GM19035 (cell line): ENCODE data around the gene ARID3A.

Source experiments
- ATAC-seq: cut with Tn5 transposase; IDR thresholded peaks from one replicate; pipeline ENCODE4 v1.9.1; 2021; ENCODE audit not compliant: unreplicated experiment

Gene ARID3A

DNA sequence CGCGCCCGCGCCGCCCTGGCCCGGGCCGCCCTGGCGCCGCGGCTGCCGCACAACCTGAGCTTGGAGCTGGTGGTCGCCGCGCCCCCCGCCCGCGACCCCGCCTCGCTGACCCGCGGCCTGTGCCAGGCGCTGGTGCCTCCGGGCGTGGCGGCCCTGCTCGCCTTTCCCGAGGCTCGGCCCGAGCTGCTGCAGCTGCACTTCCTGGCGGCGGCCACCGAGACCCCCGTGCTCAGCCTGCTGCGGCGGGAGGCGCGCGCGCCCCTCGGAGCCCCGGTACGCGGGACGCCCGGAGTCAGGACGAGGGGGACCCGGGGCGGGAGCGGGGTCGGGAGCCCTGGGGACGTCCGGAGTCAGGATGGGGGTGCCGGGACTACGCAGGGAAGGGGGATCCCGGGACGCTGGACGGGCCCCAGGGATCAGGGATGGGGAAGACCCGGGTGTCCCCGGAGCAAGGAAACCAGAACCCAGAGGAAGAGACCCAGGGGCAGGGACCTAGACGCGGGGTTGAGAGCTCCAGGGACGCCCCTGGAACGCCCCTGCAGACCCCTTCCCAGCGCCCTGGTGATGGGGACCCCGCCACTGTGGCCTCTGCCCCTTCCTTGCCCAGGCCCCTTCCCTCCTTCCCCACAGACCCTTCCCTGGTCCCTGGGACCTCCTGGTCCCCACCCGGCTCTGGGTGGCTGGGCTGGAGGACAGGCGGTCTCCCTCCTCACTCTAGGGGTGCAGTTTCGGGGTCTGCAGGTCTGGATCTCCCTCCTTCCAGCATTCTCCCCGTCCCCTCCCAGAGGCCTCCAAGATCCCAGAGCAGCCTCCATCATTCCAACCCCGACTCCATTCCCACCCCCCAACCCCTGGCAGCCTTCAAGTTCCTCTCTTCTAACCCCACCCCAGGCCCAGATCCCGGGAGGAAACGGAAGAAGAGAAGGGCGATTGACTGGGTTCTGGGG lies 75.0 kb downstream of the ARID3A start:
- no peak for ATAC-seq

DNA sequence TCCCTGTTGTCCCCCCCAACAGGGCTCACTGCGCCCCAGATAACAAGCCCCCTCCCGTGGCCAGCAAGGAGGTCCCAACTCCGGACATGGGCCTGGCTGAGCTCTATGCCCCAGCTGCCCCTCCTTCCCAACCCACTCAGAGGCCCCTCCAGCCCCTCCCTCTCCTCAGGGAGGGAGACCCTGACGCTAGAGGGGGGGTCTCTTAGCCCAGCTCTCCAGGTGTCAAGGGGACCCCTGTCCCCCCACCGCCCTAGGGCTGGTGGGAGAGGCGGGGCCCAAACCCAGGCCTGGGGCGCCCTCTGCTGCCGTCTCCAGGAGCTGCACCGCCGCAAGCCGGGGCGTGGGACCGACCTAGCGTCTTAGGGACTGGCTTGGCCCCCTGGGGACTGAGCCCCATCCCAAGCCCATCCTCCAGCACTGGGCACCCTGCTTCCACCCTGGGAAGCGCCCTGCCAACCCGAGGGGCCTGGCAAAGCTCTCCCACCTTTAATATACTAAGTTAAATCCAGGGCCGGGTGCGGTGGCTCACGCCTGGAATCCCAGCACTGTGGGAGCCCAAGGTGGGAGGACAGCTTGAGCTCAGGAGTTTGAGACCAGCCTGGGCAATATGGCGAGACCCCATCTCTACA lies 75.8 kb downstream of the ARID3A start:
- no peak for ATAC-seq

DNA sequence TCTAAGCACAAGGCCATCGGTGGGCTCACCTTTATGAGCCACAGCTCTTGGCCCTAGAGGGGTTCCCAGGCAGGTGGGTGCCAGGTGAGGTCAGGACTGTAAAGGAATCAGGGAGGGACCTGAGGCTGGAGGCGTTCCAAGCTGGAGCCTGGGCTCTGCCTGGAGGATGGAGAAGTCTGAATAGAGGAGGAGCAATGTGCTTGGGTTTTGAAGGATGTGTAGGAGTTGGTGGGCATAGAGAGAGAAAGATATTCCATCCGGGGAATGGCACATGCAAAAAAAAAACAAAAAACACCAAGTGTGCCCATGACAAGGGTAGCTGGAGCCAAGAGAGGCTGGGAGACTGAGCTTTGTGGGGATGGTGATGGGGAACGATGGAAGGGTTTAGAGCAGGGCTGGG lies 76.8 kb downstream of the ARID3A start:
- ATAC-seq, result no peak

DNA sequence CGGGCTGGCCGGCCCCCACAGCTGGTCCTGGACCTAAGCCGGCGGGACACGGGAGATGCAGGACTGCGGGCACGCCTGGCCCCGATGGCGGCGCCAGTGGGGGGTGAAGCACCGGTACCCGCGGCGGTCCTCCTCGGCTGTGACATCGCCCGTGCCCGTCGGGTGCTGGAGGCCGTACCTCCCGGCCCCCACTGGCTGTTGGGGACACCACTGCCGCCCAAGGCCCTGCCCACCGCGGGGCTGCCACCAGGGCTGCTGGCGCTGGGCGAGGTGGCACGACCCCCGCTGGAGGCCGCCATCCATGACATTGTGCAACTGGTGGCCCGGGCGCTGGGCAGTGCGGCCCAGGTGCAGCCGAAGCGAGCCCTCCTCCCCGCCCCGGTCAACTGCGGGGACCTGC lies 77.4 kb downstream of the ARID3A start:
- no peak for ATAC-seq

DNA sequence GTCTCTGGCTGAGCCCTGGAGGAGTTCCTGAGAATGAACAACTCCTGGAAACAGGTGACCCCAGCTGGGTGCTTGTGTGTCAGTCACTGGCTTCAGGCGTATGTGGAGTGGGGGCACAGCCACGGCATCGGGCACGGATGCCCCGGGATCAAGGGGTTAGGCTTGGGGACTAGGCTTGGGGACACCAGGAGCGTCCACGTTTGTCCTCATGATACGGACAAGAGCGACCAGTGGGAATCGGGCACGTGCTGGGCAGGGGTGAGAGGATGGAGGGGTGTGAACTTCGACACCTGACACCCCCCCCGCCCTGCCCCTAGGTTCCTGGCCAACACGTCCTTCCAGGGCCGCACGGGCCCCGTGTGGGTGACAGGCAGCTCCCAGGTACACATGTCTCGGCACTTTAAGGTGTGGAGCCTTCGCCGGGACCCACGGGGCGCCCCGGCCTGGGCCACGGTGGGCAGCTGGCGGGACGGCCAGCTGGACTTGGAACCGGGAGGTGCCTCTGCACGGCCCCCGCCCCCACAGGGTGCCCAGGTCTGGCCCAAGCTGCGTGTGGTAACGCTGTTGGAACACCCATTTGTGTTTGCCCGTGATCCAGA lies 78.5 kb downstream of the ARID3A start:
- no peak for ATAC-seq

DNA sequence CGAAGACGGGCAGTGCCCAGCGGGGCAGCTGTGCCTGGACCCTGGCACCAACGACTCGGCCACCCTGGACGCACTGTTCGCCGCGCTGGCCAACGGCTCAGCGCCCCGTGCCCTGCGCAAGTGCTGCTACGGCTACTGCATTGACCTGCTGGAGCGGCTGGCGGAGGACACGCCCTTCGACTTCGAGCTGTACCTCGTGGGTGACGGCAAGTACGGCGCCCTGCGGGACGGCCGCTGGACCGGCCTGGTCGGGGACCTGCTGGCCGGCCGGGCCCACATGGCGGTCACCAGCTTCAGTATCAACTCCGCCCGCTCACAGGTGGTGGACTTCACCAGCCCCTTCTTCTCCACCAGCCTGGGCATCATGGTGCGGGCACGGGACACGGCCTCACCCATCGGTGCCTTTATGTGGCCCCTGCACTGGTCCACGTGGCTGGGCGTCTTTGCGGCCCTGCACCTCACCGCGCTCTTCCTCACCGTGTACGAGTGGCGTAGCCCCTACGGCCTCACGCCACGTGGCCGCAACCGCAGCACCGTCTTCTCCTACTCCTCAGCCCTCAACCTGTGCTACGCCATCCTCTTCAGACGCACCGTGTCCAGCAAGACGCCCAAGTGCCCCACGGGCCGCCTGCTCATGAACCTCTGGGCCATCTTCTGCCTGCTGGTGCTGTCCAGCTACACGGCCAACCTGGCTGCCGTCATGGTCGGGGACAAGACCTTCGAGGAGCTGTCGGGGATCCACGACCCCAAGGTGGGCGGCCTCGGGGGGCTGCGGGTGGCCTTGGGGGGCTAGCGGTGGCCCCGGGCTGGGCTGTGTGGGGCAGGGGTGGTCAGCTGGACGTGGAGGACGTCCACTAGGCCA lies 79.2 kb downstream of the ARID3A start:
- ATAC-seq, result no peak

DNA sequence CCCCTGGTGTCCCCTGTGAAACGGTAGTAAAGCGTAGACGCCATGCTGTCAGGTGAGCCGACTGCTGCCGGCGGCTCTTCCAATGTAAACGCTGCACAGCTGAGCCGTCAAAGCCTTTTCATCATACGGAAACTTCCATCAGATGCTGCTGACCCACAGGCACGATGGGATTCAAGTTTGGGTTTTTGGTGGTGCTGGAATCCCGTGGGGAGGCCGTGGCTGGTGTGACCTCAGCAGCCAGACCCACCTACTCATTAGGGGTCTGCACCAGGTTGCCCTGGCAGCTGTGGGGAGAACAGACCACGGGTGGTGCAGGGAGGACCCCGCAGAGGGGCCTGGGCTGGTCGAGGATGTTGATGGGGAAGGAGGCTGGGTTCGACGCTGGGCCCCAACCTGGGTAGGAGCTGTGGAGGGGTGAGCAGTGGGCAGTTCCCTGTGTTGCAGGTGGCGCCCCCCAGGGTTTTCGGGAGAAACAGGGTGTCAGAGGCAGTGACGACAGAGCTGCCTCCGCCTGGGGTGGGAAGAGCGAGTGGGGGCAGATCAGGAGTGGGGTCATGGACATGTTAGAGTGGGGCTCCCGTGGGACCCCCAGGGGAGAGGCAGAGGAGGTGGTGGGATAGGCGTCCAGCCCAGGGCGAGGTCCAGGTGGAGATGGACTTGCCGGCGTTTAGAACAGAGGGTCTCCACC lies 81.0 kb downstream of the ARID3A start:
- no peak for ATAC-seq

DNA sequence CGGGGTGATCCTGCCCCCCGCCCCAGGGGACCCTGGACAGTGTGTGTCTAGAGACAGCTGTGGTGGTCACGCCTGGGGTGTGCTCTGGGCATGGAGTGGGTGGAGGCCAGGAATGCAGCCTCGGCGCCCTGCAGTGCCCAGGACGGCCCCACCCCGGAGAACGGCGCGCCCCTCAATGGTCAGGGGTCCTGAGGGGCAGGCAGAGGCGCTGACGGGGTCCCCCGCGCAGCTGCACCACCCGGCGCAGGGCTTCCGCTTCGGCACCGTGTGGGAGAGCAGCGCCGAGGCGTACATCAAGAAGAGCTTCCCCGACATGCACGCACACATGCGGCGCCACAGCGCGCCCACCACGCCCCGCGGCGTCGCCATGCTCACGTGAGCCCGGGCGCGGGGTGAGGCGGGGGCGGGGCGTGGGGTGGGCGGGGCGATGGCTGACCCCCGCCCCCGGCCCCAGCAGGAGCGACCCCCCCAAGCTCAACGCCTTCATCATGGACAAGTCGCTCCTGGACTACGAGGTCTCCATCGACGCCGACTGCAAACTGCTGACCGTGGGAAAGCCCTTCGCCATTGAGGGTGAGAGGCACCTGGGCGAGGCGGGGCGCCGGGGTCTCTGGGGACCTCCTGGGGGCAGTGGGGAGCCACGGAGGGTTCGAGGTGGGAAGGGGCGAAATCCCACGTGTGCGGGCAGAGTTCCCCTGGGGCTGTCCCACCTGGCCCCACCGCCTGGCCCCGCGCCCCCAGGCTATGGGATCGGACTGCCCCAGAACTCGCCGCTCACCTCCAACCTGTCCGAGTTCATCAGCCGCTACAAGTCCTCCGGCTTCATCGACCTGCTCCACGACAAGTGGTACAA lies 81.8 kb downstream of the ARID3A start:
- ATAC-seq, result no peak

DNA sequence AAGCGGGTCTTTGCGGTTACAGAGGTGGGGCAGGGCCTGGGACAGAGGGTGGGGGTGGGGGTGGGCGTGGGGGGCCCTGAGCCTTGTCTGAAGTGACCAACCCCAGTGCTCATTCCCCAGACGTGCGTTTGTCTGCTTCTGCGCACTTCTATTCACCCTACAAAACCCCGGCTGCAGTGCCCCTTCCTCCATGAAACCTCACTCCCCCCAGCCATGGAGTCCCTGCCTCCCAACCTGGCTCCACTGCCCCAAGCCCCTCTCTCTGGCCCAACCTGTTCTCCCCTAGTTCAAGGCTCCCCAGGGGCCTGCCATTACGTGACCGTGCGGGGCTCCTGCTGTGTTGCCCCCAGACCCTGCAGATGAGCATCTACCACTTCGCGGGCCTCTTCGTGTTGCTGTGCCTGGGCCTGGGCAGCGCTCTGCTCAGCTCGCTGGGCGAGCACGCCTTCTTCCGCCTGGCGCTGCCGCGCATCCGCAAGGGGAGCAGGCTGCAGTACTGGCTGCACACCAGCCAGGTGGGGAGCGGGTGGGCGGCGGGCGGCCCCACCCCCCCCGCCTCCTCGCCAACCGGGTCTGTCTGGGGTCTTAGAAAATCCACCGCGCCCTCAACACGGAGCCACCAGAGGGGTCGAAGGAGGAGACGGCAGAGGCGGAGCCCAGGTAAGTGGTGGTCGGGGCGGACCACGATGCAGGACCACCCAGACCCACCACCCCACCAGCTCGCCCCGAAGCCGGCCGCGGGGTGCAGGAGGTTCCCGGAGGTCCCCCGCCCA lies 82.6 kb downstream of the ARID3A start:
- ATAC-seq, result no peak

DNA sequence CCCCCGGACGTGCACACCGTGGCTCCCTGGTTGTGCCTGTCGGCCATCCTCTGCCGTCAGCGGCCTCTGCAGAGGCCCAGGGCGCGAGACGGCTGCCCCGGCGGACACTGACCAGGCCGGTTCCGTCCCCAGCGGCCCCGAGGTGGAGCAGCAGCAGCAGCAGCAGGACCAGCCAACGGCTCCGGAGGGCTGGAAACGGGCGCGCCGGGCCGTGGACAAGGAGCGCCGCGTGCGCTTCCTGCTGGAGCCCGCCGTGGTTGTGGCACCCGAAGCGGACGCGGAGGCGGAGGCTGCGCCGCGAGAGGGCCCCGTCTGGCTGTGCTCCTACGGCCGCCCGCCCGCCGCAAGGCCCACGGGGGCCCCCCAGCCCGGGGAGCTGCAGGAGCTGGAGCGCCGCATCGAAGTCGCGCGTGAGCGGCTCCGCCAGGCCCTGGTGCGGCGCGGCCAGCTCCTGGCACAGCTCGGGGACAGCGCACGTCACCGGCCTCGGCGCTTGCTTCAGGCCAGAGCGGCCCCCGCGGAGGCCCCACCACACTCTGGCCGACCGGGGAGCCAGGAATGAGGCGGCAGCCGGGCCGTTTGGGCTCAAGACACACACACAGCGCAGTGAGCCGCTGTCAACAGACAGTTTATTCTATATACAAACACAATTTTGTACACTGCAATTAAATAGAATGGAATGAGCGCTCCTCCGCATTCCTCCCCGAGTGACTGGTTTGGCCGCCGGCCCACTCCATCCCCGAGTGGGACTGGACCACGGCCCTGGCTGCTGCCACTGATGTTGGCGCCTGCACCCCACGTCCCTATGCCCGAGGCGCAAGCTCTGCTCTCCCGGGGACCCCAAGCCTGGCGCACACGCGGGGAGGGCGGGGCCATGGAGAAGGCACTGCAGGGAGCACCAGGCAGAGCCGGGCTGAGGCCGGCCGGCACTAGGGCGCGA lies 83.5 kb downstream of the ARID3A start:
- no peak for ATAC-seq

DNA sequence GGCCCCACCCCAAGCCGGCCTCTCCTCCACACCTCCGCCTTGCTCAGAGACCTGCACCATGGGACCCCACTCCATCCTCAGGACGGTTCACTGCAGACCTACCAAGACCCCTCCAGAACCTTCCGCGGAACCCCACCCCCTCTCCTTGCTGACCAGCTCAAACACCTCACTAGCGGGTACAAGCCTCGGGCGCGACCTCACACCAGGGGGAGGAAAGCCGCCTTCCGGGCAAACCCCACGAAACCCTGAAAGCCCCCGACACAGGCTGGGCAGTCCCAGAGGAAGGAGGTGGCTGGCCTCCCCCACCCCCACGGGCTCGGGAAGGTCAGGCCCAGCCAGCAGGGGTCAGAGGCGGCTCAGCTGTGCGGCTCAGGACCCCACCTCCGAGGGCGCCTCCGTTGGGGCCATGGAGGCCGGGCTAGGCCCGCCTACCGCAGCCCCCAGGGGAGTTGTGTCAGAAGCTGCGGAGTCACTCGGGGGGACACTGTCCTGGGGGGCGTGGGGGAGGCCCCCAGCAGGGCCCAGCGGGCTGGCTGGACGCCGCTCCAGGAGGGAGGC lies 84.2 kb downstream of the ARID3A start:
- no peak for ATAC-seq

DNA sequence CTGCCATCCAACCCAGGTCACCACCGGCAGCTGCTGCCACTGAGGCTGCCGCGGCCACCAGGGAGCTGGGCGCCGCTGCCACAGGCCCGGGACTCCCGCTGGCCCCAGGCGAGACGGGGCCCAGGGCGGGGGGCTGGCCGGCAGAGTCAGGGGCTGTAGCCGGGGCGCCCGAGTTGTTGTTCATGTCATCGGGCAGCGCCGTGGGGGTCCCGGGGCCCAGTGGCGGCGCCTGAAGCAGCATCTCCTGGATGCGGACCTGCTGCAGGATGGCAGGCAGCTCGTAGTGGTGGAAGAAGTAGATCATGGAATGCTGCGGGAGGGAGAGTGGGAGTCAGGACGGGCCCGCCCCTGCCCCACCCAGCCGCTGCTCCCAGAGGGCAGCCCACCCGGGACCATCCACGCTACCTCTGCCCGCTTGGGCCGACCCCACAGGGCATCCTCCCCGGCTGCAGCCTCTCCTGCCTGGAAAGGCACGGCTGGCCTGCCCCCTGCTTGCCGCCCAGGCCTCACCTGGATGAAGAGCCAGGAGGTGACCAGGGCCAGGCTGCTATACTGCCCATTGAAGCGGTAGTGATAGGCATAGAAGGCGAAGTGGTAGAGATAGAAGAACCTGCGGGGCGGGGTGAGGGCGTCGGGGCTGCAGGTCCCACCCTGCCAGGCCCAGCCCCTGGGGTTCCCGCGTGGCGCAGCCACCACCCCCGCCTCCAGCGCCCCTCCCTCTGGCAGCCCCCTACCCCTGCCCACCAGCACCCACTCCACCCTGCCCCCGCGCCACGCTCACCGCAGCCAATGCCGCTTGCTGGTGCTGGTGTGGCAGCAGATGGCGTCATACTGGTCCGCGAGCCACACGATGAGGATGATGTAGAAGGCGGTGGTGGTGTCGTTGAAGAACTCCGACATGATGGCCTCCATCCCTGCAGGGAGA lies 85.0 kb downstream of the ARID3A start:
- no peak for ATAC-seq

DNA sequence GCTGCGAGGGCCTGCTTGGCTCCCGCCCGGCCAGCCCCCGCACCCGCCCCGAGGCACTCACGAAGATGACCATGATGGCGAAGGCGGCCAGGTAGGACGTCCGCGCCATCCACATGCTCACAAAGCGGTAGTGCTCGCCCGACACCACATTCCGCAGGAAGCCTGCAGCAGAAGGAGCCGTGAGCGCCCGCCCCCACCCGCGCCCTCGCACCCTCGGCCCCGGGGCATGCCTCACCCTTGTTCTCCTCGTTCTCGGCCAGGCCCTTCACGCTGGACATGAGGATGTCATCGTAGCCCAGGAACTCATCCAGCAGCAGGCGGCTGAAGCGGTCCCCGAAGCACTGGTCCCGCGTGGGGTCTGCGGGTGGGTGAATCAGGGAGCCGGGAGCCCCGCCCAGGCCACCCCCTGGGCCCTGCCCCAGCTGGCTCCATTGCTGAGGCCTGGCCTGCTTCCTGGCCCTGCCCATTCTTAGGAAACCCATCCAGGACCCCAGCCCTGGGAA lies 86.0 kb downstream of the ARID3A start:
- no peak for ATAC-seq

DNA sequence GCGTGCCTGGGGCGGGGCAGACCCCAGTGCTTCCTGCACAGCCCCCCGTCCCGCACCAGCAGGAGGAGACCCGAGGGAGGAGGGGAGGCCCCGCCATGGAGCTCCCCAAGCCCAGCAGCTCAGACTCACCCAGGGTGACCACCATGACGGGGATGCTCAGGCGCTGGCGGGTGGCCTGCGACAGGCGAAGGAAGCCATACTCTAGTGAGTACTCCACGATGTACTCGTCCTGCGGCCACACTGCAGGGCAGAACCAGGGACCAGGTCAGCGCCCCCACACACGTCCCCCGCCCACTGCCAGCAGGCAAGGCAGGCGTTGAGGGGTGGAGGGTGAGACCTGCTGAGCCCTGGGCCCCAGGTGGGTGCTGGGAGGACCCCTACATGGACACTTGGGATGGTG lies 86.5 kb downstream of the ARID3A start:
- ATAC-seq, result no peak

DNA sequence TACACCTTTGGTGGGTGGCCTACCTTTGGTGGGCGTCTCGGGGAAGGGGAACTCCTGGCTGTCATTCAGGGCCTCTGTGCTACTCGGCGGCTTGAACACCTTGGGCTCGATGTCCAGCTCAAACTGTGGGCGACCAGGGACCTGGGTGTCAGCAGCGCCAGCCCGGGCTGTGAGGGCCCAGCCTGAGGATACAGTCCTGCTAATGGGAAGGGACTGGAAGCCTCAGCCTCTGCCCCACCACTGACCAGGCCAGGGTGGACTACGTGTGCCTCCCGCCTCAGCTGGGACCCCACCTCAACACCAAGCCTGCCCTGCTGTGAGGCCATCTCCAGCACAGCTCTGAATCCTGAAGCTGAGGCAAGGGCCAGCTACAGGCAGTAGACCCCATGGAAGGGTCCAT lies 87.4 kb downstream of the ARID3A start:
- no peak for ATAC-seq
